Lung (tissue), 12 donors: ENCODE data around the gene CMKLR1. TPM values are rescaled to one million over a fixed set of nuclear protein-coding genes. Genes with fewer than 3 reads are reported as not detected.

Experiments used
- ATAC-seq: fragments of 200-7000 bp; cut with Tn5 transposase; one replicate; pipeline ENCODE4 v1.9.1; 2020; ENCODE audit warnings: moderate number of reproducible peaks; ENCODE audit not compliant: insufficient read depth, low FRiP score
- DNase-seq, 3 donors: peaks; one replicate each; pipeline ENCODE4 v3.0.0-alpha.2; 2013 to 2017
- H3K27ac ChIP-seq, 2 donors: one replicate each; pipeline ENCODE4 v1.5.1; 2013; ENCODE audit warnings: mild to moderate bottlenecking in 2 of 2, moderate library complexity in 2 of 2, control low read depth in 1 of 2, inconsistent platforms in 1 of 2, low read depth in 1 of 2, low read length in 1 of 2
- H3K27me3 ChIP-seq, 3 donors: one replicate each; pipeline ENCODE4 v1.5.1; 2013; ENCODE audit warnings: low read length in 2 of 3; ENCODE audit not compliant: control insufficient read depth in 3 of 3, insufficient read depth in 3 of 3
- H3K36me3 ChIP-seq, 4 donors: one replicate each; pipeline ENCODE4 v1.5.1; 2013; ENCODE audit warnings: low read length in 4 of 4, mild to moderate bottlenecking in 1 of 4, moderate library complexity in 1 of 4; ENCODE audit not compliant: control insufficient read depth in 4 of 4, insufficient read depth in 4 of 4
- H3K4me1 ChIP-seq, 5 donors: one replicate each; pipeline ENCODE4 v1.5.1; 2013; ENCODE audit warnings: low read length in 5 of 5, mild to moderate bottlenecking in 2 of 5, moderate library complexity in 1 of 5; ENCODE audit not compliant: control insufficient read depth in 5 of 5, insufficient read depth in 5 of 5
- H3K4me3 ChIP-seq: one replicate; pipeline ENCODE4 v1.5.1; 2013; ENCODE audit warnings: mild to moderate bottlenecking, control low read depth, moderate library complexity
- H3K9ac ChIP-seq, 2 donors: one replicate each; pipeline ENCODE4 v1.5.1; 2013; ENCODE audit warnings: low read length in 2 of 2, control low read depth in 1 of 2; ENCODE audit not compliant: insufficient read depth in 1 of 2
- H3K9me3 ChIP-seq, 4 donors: one replicate each; pipeline ENCODE4 v1.5.1; 2013; ENCODE audit warnings: low read length in 3 of 4, mild to moderate bottlenecking in 1 of 4, moderate library complexity in 1 of 4; ENCODE audit not compliant: control insufficient read depth in 4 of 4, insufficient read depth in 3 of 4
- WGBS, 2 donors: extraction: QIAGEN DNeasy Blood & Tissue Kit; methylation state at CpG; one replicate each; pipeline ENCODE4 v1.1.7; 2013; 5-methylcytosine and 5-hydroxymethylcytosine counted together
- polyA plus RNA-seq, 2 donors: library from polyadenylated mRNA; stranded (reverse); fragments of 200-250 nt; gene quantifications; one replicate each; pipeline ENCODE4 v1.2.1, GENCODE V29; 2013
- total RNA-seq, 2 donors: library from RNA; depleted of rRNA in 1 of 2; stranded (reverse); fragments of >200 nt in 1 of 2; gene quantifications; one replicate each; pipeline ENCODE4 v1.2.1, GENCODE V29; 2014 to 2021
- TF ChIP-seq, protein P1 (sequence below): IDR thresholded peaks from 2 replicates; pipeline ENCODE4 v1.5.1; 2012; ENCODE audit warnings: mild to moderate bottlenecking; ENCODE audit errors: control extremely low read depth, extremely low read depth
- donor health status: control.
- donor health status: control.
- donor health status: Bipolar disorder and iron deficiency.
- donor health status: healthy.
- donor health status: DM: yes; HTN: yes; CAD: no.

Gene CMKLR1
- total and polyA plus RNA-seq, 4 donors, result 4.4 to 20.5 (median 17.5) TPM

DNA sequence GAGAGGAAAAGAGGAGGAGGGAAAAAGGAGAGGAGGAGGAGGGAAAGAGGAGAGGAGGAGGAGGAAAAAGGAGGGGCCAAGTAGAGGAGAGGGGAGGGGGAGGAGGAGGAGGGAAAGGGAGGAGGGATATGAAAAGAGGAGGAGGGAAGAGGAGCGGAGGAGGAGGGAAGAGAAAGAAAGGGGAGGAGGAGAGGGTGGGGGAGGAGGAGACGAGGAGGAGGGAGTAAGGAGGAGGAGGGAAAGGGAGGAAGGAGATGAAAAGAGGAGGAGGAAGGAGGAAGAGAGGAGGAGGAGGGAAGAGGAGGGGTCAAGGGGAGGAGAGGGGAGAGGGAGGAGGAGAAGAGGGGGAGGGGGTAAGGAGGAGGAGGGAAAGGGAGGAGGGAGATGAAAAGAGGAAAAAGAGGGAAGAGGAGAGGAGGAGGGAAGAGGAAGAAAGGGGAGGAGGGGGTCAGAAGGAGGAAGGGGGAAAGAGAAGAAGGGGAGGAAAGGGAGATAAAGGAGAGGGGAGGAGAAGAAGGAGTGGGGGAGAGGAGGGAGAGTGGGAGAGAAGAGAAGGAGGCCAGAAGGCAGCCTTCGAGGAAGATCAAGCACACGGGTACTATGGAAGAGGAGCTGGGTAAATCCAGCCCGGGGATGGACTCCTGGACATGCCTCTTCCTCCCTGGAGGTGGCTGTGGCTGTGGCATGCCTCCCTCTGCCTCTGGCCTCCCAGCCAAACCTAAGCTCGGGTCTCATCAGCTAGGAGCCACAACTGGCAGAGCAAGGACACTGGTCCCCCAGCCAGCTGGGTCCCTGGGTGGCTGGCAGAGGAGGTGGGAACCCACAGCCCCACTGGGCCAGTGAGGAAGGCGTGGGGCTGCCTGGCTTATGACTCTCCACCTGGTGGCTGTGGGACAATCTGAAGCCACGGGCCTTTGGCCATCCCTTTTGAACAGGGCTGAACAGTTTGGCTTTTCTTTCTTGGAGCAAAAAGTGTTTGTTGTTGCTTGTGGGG, 3.0 kb upstream of the CMKLR1 start:
- no peak for ATAC-seq
- Histone ChIP-seq H3K9me3 (peaks cover 0 to 4% (median 0%) of the 10 kb centered on the region in 4 donors), H3K27ac (no peak overlapping the region), H3K9ac (no peak overlapping the region), H3K27me3 (peaks cover 0 to 8% (median 0%) of the 10 kb centered on the region in 3 donors), H3K4me1 (peaks cover 0 to 30% (median 11%) of the 10 kb centered on the region in 5 donors), H3K36me3 (no peaks in the 10 kb centered on the region), H3K4me3 (no peak overlapping the region)
- WGBS, 2 donors, result 80 to 84% methylated on average over 8 of the region's 8 CpGs
- DNase-seq, result no peak
- TF ChIP-seq, protein P1, sequence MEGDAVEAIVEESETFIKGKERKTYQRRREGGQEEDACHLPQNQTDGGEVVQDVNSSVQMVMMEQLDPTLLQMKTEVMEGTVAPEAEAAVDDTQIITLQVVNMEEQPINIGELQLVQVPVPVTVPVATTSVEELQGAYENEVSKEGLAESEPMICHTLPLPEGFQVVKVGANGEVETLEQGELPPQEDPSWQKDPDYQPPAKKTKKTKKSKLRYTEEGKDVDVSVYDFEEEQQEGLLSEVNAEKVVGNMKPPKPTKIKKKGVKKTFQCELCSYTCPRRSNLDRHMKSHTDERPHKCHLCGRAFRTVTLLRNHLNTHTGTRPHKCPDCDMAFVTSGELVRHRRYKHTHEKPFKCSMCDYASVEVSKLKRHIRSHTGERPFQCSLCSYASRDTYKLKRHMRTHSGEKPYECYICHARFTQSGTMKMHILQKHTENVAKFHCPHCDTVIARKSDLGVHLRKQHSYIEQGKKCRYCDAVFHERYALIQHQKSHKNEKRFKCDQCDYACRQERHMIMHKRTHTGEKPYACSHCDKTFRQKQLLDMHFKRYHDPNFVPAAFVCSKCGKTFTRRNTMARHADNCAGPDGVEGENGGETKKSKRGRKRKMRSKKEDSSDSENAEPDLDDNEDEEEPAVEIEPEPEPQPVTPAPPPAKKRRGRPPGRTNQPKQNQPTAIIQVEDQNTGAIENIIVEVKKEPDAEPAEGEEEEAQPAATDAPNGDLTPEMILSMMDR, result no peak

DNA sequence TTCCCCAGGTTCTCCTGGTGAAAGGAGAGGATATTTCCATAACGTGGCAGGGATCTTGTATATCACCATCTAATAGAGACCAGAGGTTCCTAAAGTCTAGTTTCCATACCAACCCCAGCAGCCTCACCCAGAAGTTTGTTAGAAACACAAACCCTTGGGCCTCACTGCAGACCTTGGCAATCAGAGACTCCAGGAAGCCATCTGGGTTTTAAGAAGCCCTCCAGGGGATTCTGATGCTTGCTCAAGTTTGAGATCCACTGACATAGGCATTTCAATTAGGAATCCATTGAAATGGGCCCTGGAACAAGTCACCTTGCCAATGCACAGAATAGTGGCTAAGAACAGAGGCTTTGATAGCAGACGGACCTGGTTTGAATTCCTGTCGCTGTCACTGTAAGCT, 2.2 kb upstream of the CMKLR1 start:
- WGBS, 2 donors, result 80 to 91% methylated on average over 3 of the region's 3 CpGs
- no peak for ATAC-seq
- Histone ChIP-seq H3K4me3 (no peak overlapping the region), H3K36me3 (no peaks in the 10 kb centered on the region), H3K9ac (no peak overlapping the region), H3K9me3 (peaks cover 0 to 4% (median 0%) of the 10 kb centered on the region in 4 donors), H3K27ac (no peak overlapping the region), H3K4me1 (peaks cover 0 to 33% (median 11%) of the 10 kb centered on the region in 5 donors), H3K27me3 (peaks cover 0 to 8% (median 0%) of the 10 kb centered on the region in 3 donors)
- DNase-seq, result peak in 1 of 3 donors; percentile 6
- TF ChIP-seq, protein P1, result no peak

DNA sequence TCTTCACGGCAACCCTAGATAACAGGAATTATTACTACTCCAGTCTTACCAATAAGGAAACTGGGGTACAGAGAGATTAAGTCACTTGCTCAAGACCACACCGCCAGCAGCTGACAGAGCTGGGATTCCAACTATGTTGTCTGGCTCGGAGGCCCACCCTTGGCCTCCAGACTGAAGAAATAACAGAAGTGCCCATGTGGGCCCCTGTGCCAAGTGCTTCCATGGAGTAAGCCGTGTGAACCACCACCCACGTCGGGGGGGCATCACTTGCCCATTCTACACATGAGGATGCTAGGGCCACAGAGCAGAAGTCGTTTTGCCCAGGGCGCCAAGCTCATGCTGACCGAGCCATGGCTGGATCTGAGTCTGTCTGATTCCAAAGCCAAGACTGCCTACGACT, 926 bp upstream of the CMKLR1 start:
- Histone ChIP-seq H3K27me3 (peaks cover 0 to 8% (median 0%) of the 10 kb centered on the region in 3 donors), H3K27ac (peak overlapping the region in 1 of 2 donors; percentile 23), H3K36me3 (no peaks in the 10 kb centered on the region), H3K9ac (no peak overlapping the region), H3K4me3 (no peak overlapping the region), H3K9me3 (peaks cover 0 to 4% (median 0%) of the 10 kb centered on the region in 4 donors), H3K4me1 (peaks cover 0 to 33% (median 11%) of the 10 kb centered on the region in 5 donors)
- 67 to 80% methylated on average over 10 of the region's 10 CpGs for WGBS, 2 donors
- TF ChIP-seq, protein P1, result no peak
- ATAC-seq (no peak), DNase-seq (peak in 2 of 3 donors; percentile 9 to 28)
